Activated B cell treated with CpG ODN at 0.5 μM for 24 hours (primary cell): ENCODE results near the gene GRID2IP. TPM values are rescaled to one million over a fixed set of nuclear protein-coding genes. Genes with fewer than 3 reads are reported as not detected.
"Not testable (repeated sequence)": the region's sequence is repeated elsewhere in the genome, so short reads cannot be mapped to it uniquely, and the experiment has no call there.

Experiments
- ATAC-seq: fragments of 200-7000 bp; cut with Tn5 transposase; one replicate; pipeline ENCODE4 v1.10.0; 2021; ENCODE audit warnings: low read depth, mild to moderate bottlenecking, moderate library complexity
- CTCF ChIA-PET: fragments of 350-600 bp; sonication (Branson Sonifier 250); formaldehyde crosslinking; loops from one replicate; lab custom pipeline; 2021; ENCODE audit warnings: antibody characterized with exemption; lab: Charles Lee
- POLR2A ChIA-PET: fragments of 350-600 bp; sonication (Branson Sonifier 250); formaldehyde crosslinking; loops from one replicate; lab custom pipeline; 2021; ENCODE audit warnings: antibody characterized with exemption; lab: Charles Lee
- DNase-seq: peaks from one replicate; pipeline ENCODE4 v3.0.0; 2022
- H3K27ac Mint-ChIP-seq: one replicate; pipeline ENCODE4 v1.8.0; 2020; ENCODE audit warnings: mixed read lengths
- H3K27me3 Mint-ChIP-seq: one replicate; pipeline ENCODE4 v1.8.0; 2021; ENCODE audit warnings: mixed read lengths
- H3K36me3 Mint-ChIP-seq: one replicate; pipeline ENCODE4 v1.8.0; 2021; ENCODE audit warnings: low read depth, mixed read lengths
- H3K4me1 Mint-ChIP-seq: one replicate; pipeline ENCODE4 v1.8.0; 2021; ENCODE audit warnings: mixed read lengths
- H3K4me3 Mint-ChIP-seq: one replicate; pipeline ENCODE4 v1.8.0; 2020; ENCODE audit warnings: mild to moderate bottlenecking, mixed read lengths
- H3K9me3 Mint-ChIP-seq: one replicate; pipeline ENCODE4 v1.8.0; 2020; ENCODE audit warnings: mixed read lengths
- CTCF ChIP-seq: fragments of 200-600 bp; IDR thresholded peaks from one replicate; pipeline ENCODE4 v1.8.0; 2022; ENCODE audit warnings: antibody characterized with exemption, mild to moderate bottlenecking
- intact Hi-C: fragments of 100-400 bp; cut with micrococcal nuclease; formaldehyde crosslinking; loops from one replicate; pipeline ENCODE4 v1.15.1; 2024
- total RNA-seq: library from RNA; stranded (reverse); gene quantifications from 2 replicates; pipeline ENCODE4 v1.2.3, GENCODE V29; 2022

Gene GRID2IP
- total RNA-seq, 1 donor from 2014 or later: 1.3 TPM

- H3K27ac Mint-ChIP-seq: no peak overlapping the region
- POLR2A ChIA-PET: no interaction called here
Observed at GRCh38 chr7:6460990-6461584, 90.2 kb downstream of the GRID2IP start.

GRCh38 chr7:6460303-6460702, 91.0 kb downstream of the GRID2IP start:
- peaks cover 4% of the 10 kb centered on the region for H3K4me1 Mint-ChIP-seq
- no peaks in the 10 kb centered on the region for H3K27me3 Mint-ChIP-seq
- peaks cover 34% of the 10 kb centered on the region for H3K36me3 Mint-ChIP-seq
- H3K4me3 Mint-ChIP-seq: no peak overlapping the region
- POLR2A ChIA-PET: no interaction called here
- ATAC-seq (no peak), DNase-seq (no peak)
- no peak overlapping the region for H3K27ac Mint-ChIP-seq
- CTCF ChIA-PET: no interaction called here
- no peaks in the 10 kb centered on the region for H3K9me3 Mint-ChIP-seq
- TF ChIP-seq CTCF: no peak
- intact Hi-C loops: no loop called here

More at GRCh38 chr7:6460990-6461584, 90.2 kb downstream of the GRID2IP start:
- peaks cover 41% of the 10 kb centered on the region for H3K36me3 Mint-ChIP-seq
- no peaks in the 10 kb centered on the region for H3K9me3 Mint-ChIP-seq
- TF ChIP-seq CTCF: no peak
- ATAC-seq (no peak), DNase-seq (no peak)
- H3K27me3 Mint-ChIP-seq: no peaks in the 10 kb centered on the region
- no peak overlapping the region for H3K4me3 Mint-ChIP-seq
- intact Hi-C loops: no loop called here
- H3K4me1 Mint-ChIP-seq: peaks cover 4% of the 10 kb centered on the region
- CTCF ChIA-PET: no interaction called here

GRCh38 chr7:6458676-6459075, 92.6 kb downstream of the GRID2IP start:
- H3K27ac Mint-ChIP-seq, DNase-seq, ATAC-seq, CTCF ChIA-PET, H3K9me3 Mint-ChIP-seq, H3K4me3 Mint-ChIP-seq, intact Hi-C loops, H3K27me3 Mint-ChIP-seq, H3K4me1 Mint-ChIP-seq: not testable (repeated sequence)
- peaks cover 26% of the 10 kb centered on the region for H3K36me3 Mint-ChIP-seq
- POLR2A ChIA-PET: interaction anchor here (0.5 kb wide), 1 partner anchor 55 kb away, joined by 5 read pairs; no protein-coding TSS in a partner anchor

- POLR2A ChIA-PET: no interaction called here
- no peak overlapping the region for H3K27ac Mint-ChIP-seq
- DNase-seq: no peak
- H3K4me1 Mint-ChIP-seq: peaks cover 3% of the 10 kb centered on the region
- no peak overlapping the region for H3K4me3 Mint-ChIP-seq
- intact Hi-C loops: no loop called here
- no peaks in the 10 kb centered on the region for H3K27me3 Mint-ChIP-seq
- no peak for ATAC-seq
- CTCF ChIA-PET: interaction anchor here (0.6 kb wide), 1 partner anchor 429 kb away, joined by 5 read pairs; no protein-coding TSS in a partner anchor
- H3K9me3 Mint-ChIP-seq: no peaks in the 10 kb centered on the region
- H3K36me3 Mint-ChIP-seq: no peaks in the 10 kb centered on the region
- TF ChIP-seq CTCF: no peak
Observed at GRCh38 chr7:6453734-6454133, 97.5 kb downstream of the GRID2IP start.

GRCh38 chr7:6451224-6451705, 100.0 kb downstream of the GRID2IP start:
- intact Hi-C loops: no loop called here
- TF ChIP-seq CTCF: no peak
- H3K27me3 Mint-ChIP-seq: no peaks in the 10 kb centered on the region
- peaks cover 13% of the 10 kb centered on the region for H3K4me1 Mint-ChIP-seq
- POLR2A ChIA-PET: interaction anchor here (0.6 kb wide), 1 partner anchor 376 kb away, joined by 3 read pairs; no protein-coding TSS in a partner anchor
- peak overlapping the region; percentile 45 for H3K4me3 Mint-ChIP-seq
- DNase-seq (no peak), ATAC-seq (no peak)
- H3K27ac Mint-ChIP-seq: no peak overlapping the region
- peaks cover 8% of the 10 kb centered on the region for H3K36me3 Mint-ChIP-seq
- no peaks in the 10 kb centered on the region for H3K9me3 Mint-ChIP-seq
- CTCF ChIA-PET: no interaction called here

GRCh38 chr7:6450591-6450990, 100.7 kb downstream of the GRID2IP start:
- peaks cover 15% of the 10 kb centered on the region for H3K4me1 Mint-ChIP-seq

GRCh38 chr7:6449884-6450283, 101.4 kb downstream of the GRID2IP start:
- H3K9me3 Mint-ChIP-seq, H3K4me3 Mint-ChIP-seq, POLR2A ChIA-PET, intact Hi-C loops, H3K27me3 Mint-ChIP-seq, H3K27ac Mint-ChIP-seq, ATAC-seq, DNase-seq, CTCF ChIA-PET: not testable (repeated sequence)
- H3K4me1 Mint-ChIP-seq: peaks cover 19% of the 10 kb centered on the region
- peaks cover 18% of the 10 kb centered on the region for H3K36me3 Mint-ChIP-seq

More at GRCh38 chr7:6450591-6450990, 100.7 kb downstream of the GRID2IP start:
- CTCF ChIA-PET, H3K27me3 Mint-ChIP-seq, DNase-seq, H3K4me3 Mint-ChIP-seq, H3K27ac Mint-ChIP-seq, POLR2A ChIA-PET, H3K9me3 Mint-ChIP-seq, ATAC-seq, intact Hi-C loops: not testable (repeated sequence)
- peaks cover 11% of the 10 kb centered on the region for H3K36me3 Mint-ChIP-seq
